Measurements from ENCODE around the gene BCO1. TPM values are rescaled to one million over a fixed set of nuclear protein-coding genes. Genes with fewer than 3 reads are reported as not detected.

BCO1 gene
- total RNA-seq, 1 donor from 2014 or later = 3.5 TPM

- Histone ChIP-seq H3K36me3 (no peaks in the 10 kb centered on the region), H3K4me3 (no peak overlapping the region), H3K9ac (no peak overlapping the region), H4K20me1 (ENCODE audit: low read depth) (no peaks in the 10 kb centered on the region), H2AFZ (replicated peaks) (no peak overlapping the region), H3F3A (ENCODE audit: low read depth) (no peaks in the 10 kb centered on the region), H3K4me1 (no peaks in the 10 kb centered on the region), H3K79me2 (ENCODE audit: low read depth) (no peaks in the 10 kb centered on the region), H3K9me3 (ENCODE audit: low read depth) (no peaks in the 10 kb centered on the region), H3K27ac (no peak overlapping the region), H3K4me2 (no peak overlapping the region), H3K27me3 (no peaks in the 10 kb centered on the region)
- TF ChIP-seq EZH2 (IDR thresholded peaks at IDR 0.05) (no peak), EZH2phosphoT487 (IDR thresholded peaks at IDR 0.05) (no peak), CTCF (IDR thresholded peaks at IDR 0.05) (no peak)
- no peak for DNase-seq (ENCODE audit: low spot score)
- Mint-ChIP-seq H3K9me3 (no peaks in the 10 kb centered on the region), H3K4me3 (no peak overlapping the region), H3K27me3 (ENCODE audit: insufficient read depth, low read depth) (no peaks in the 10 kb centered on the region), H3K27ac (no peak overlapping the region), H3K36me3 (no peaks in the 10 kb centered on the region), H3K4me1 (no peaks in the 10 kb centered on the region)
These were observed 44.6 kb downstream of the BCO1 start for GRCh38 chr16:81283044-81283443.

- H3K79me2 ChIP-seq (ENCODE audit: low read depth) = no peaks in the 10 kb centered on the region
- no peaks in the 10 kb centered on the region for H3F3A ChIP-seq (ENCODE audit: low read depth)
- no peaks in the 10 kb centered on the region for H3K36me3 Mint-ChIP-seq
- no peaks in the 10 kb centered on the region for H4K20me1 ChIP-seq (ENCODE audit: low read depth)
- no peaks in the 10 kb centered on the region for H3K4me1 ChIP-seq
- H3K9me3 ChIP-seq (ENCODE audit: low read depth) = no peaks in the 10 kb centered on the region
- H3K4me3 ChIP-seq = no peak overlapping the region
- no peak for DNase-seq (ENCODE audit: low spot score)
- H3K27me3 ChIP-seq = no peaks in the 10 kb centered on the region
- no peaks in the 10 kb centered on the region for H3K4me1 Mint-ChIP-seq
- no peak overlapping the region for H3K27ac Mint-ChIP-seq
- H3K36me3 ChIP-seq = no peaks in the 10 kb centered on the region
- H3K9ac ChIP-seq = no peak overlapping the region
- no peaks in the 10 kb centered on the region for H3K9me3 Mint-ChIP-seq
- no peak overlapping the region for H2AFZ ChIP-seq (replicated peaks)
- no peak overlapping the region for H3K4me3 Mint-ChIP-seq
- no peak overlapping the region for H3K4me2 ChIP-seq
- TF ChIP-seq EZH2phosphoT487 (IDR thresholded peaks at IDR 0.05) (no peak), CTCF (IDR thresholded peaks at IDR 0.05) (no peak), EZH2 (IDR thresholded peaks at IDR 0.05) (no peak)
- H3K27ac ChIP-seq = no peak overlapping the region
- H3K27me3 Mint-ChIP-seq (ENCODE audit: insufficient read depth, low read depth) = no peaks in the 10 kb centered on the region
These were observed 46.6 kb downstream of the BCO1 start for GRCh38 chr16:81284995-81285600.

GRCh38 chr16:81286190-81286589 is 47.7 kb downstream of the BCO1 start:
- Histone ChIP-seq H3F3A (ENCODE audit: low read depth) (no peaks in the 10 kb centered on the region), H3K27me3 (no peaks in the 10 kb centered on the region), H4K20me1 (ENCODE audit: low read depth) (no peaks in the 10 kb centered on the region), H3K79me2 (ENCODE audit: low read depth) (no peaks in the 10 kb centered on the region), H3K4me2 (no peak overlapping the region), H3K9me3 (ENCODE audit: low read depth) (no peaks in the 10 kb centered on the region), H3K4me3 (no peak overlapping the region), H3K27ac (no peak overlapping the region), H3K4me1 (no peaks in the 10 kb centered on the region), H3K9ac (no peak overlapping the region), H2AFZ (replicated peaks) (no peak overlapping the region), H3K36me3 (no peaks in the 10 kb centered on the region)
- TF ChIP-seq EZH2 (IDR thresholded peaks at IDR 0.05) = no peak
- TF ChIP-seq CTCF (IDR thresholded peaks at IDR 0.05) = no peak
- TF ChIP-seq EZH2phosphoT487 (IDR thresholded peaks at IDR 0.05) = no peak
- no peaks in the 10 kb centered on the region for H3K27me3 Mint-ChIP-seq (ENCODE audit: insufficient read depth, low read depth)
- no peak overlapping the region for H3K27ac Mint-ChIP-seq
- DNase-seq (ENCODE audit: low spot score) = no peak
- no peaks in the 10 kb centered on the region for H3K4me1 Mint-ChIP-seq
- no peaks in the 10 kb centered on the region for H3K9me3 Mint-ChIP-seq
- no peak overlapping the region for H3K4me3 Mint-ChIP-seq
- H3K36me3 Mint-ChIP-seq = peaks cover 2% of the 10 kb centered on the region

Data from neural progenitor cell (in vitro differentiated cells).